ENCODE results near the gene HOPX.

- no peak for TF ChIP-seq EZH2 (IDR thresholded peaks at IDR 0.05; ENCODE audit: borderline replicate concordance, low read depth, low read length, poor library complexity, severe bottlenecking)
- no peak for TF ChIP-seq CTCF (conservative IDR thresholded peaks at IDR 0.05; ENCODE audit: low read depth, low read length)
These were observed 21.1 kb downstream of the HOPX start for GRCh38 chr4:56659946-56660345.
